T-cell (primary cell): ENCODE measurements around the gene GNA15. TPM values are rescaled to one million over a fixed set of nuclear protein-coding genes. Genes with fewer than 3 reads are reported as not detected.

ENCODE experiments used
- ATAC-seq, 4 experiments: fragments of 200-7000 bp in 3 of 4; fragments of 150-1000 bp in 1 of 4; cut with Tn5 transposase; replicated peaks in 1 of 4; 1 replicate in 3 of 4; 2 replicates in 1 of 4; pipeline ENCODE4 v1.10.0; 2021; ENCODE audit warnings: moderate library complexity in 3 of 4, mild to moderate bottlenecking in 2 of 4, moderate number of reproducible peaks in 1 of 4
- CTCF ChIA-PET, 2 donors: fragments of 300-600 bp; sonication (Branson Sonifier 250); formaldehyde crosslinking; loops; one replicate each; lab custom pipeline; 2022; ENCODE audit warnings: antibody characterized with exemption in 2 of 2; lab: Charles Lee
- POLR2A ChIA-PET, 2 donors: fragments of 300-600 bp; sonication (Branson Sonifier 250); formaldehyde crosslinking; loops; one replicate each; lab custom pipeline; 2022; ENCODE audit warnings: antibody characterized with exemption in 2 of 2; lab: Charles Lee
- DNase-seq, 35 experiments: peaks; one replicate each; pipeline versions ENCODE4 v3.0.0 to v3.0.0-alpha.2; 2013 to 2023
- H3K27ac ChIP-seq: one replicate; pipeline ENCODE4 v1.5.1; 2013; ENCODE audit warnings: low read length
- H3K27me3 ChIP-seq, 2 experiments: replicated peaks in 1 of 2; 1 replicate in 1 of 2; 2 replicates in 1 of 2; pipeline versions ENCODE4 v1.6.1 to v1.7.0; 2013; ENCODE audit warnings: low read length in 1 of 2, mixed read lengths in 1 of 2; ENCODE audit not compliant: control insufficient read depth in 2 of 2, insufficient read depth in 2 of 2; ENCODE audit errors: extremely low read depth in 1 of 2
- H3K36me3 ChIP-seq, 2 donors: 1 replicate in 1 of 2; 2 replicates in 1 of 2; pipeline versions ENCODE4 v1.6.1 to v1.7.0; 2013; ENCODE audit warnings: low read length in 1 of 2; ENCODE audit not compliant: control insufficient read depth in 2 of 2, insufficient read depth in 1 of 2; ENCODE audit errors: extremely low read depth in 1 of 2
- H3K4me1 ChIP-seq, 2 experiments: 1 replicate in 1 of 2; 2 replicates in 1 of 2; pipeline versions ENCODE4 v1.6.1 to v1.7.0; 2013; ENCODE audit warnings: low read length in 2 of 2, mixed read lengths in 1 of 2; ENCODE audit not compliant: insufficient read depth in 2 of 2, control insufficient read depth in 1 of 2; ENCODE audit errors: extremely low read depth in 1 of 2
- H3K4me3 ChIP-seq, 2 donors: 1 replicate in 1 of 2; 2 replicates in 1 of 2; pipeline versions ENCODE4 v1.5.1 to v1.7.0; 2013; ENCODE audit warnings: mild to moderate bottlenecking in 2 of 2, low read length in 1 of 2, moderate library complexity in 1 of 2; ENCODE audit not compliant: control insufficient read depth in 1 of 2; ENCODE audit errors: extremely low read depth in 1 of 2
- H3K9me3 ChIP-seq: 2 replicates; pipeline ENCODE4 v1.7.0; 2013
- H3K27ac Mint-ChIP-seq, 2 donors: one replicate each; pipeline ENCODE4 v1.8.0; 2020 to 2021; ENCODE audit warnings: mild to moderate bottlenecking in 2 of 2, mixed read lengths in 2 of 2
- H3K27me3 Mint-ChIP-seq, 2 donors: one replicate each; pipeline ENCODE4 v1.8.0; 2021 to 2022; ENCODE audit warnings: mixed read lengths in 2 of 2
- H3K36me3 Mint-ChIP-seq: one replicate; pipeline ENCODE4 v1.8.0; 2021; ENCODE audit warnings: mixed read lengths
- H3K4me1 Mint-ChIP-seq, 3 donors: one replicate each; pipeline ENCODE4 v1.8.0; 2020 to 2022; ENCODE audit warnings: mixed read lengths in 3 of 3, mild to moderate bottlenecking in 1 of 3
- H3K4me3 Mint-ChIP-seq, 3 donors: one replicate each; pipeline ENCODE4 v1.8.0; 2020 to 2022; ENCODE audit warnings: mild to moderate bottlenecking in 3 of 3, mixed read lengths in 3 of 3, moderate library complexity in 3 of 3
- H3K9me3 Mint-ChIP-seq, 3 donors: one replicate each; pipeline ENCODE4 v1.8.0; 2020 to 2022; ENCODE audit warnings: mixed read lengths in 3 of 3
- WGBS: methylation state at CpG from one replicate; pipeline ENCODE4 v1.1.5; 2013; ENCODE audit warnings: missing lambda C conversion rate; ENCODE audit not compliant: insufficient coverage; 5-methylcytosine and 5-hydroxymethylcytosine counted together
- total RNA-seq, 35 experiments: library from RNA in 6 of 35; stranded (reverse) in 6 of 35; fragments of 120-200 nt in 1 of 35; gene quantifications; one replicate each; pipeline versions ENCODE4 v1.2.1 to v1.2.4 and lab custom pipeline; 2013 to 2026

The GNA15 gene
- total RNA-seq, 5 donors from 2014 or later (not counting 1 experiment from before 2014, with no cell fraction given), result 1.8 to 13.2 (median 2.8) TPM

GRCh38 chr19:3194106-3195087, 58.6 kb downstream of the GNA15 start:
- peaks cover 0 to 32% of the 10 kb centered on the region in 2 donors for H3K36me3 ChIP-seq
- ATAC-seq, result no peak
- peaks cover 0 to 6% (median 5%) of the 10 kb centered on the region in 3 donors for H3K4me1 Mint-ChIP-seq
- no peaks in the 10 kb centered on the region for H3K9me3 ChIP-seq
- DNase-seq, result no peak
- no peak overlapping the region for H3K4me3 ChIP-seq
- H3K27ac ChIP-seq, result no peak overlapping the region
- POLR2A ChIA-PET, result no interaction called here
- H3K4me1 ChIP-seq, result peaks cover 0 to 12% of the 10 kb centered on the region in 2 experiments
- H3K27ac Mint-ChIP-seq, result no peak overlapping the region
- no peaks in the 10 kb centered on the region for H3K27me3 Mint-ChIP-seq
- CTCF ChIA-PET, result no interaction called here
- peaks cover 17% of the 10 kb centered on the region for H3K36me3 Mint-ChIP-seq
- H3K4me3 Mint-ChIP-seq, result no peak overlapping the region
- no peaks in the 10 kb centered on the region for H3K9me3 Mint-ChIP-seq
- H3K27me3 ChIP-seq, result no peaks in the 10 kb centered on the region
- 94% methylated on average over 10 of the region's 17 CpGs for WGBS

- H3K4me3 ChIP-seq, result no peak overlapping the region
- peaks cover 0 to 35% of the 10 kb centered on the region in 2 donors for H3K36me3 ChIP-seq
- H3K27ac Mint-ChIP-seq, result no peak overlapping the region
- POLR2A ChIA-PET, result no interaction called here
- no peaks in the 10 kb centered on the region for H3K4me1 Mint-ChIP-seq
- H3K9me3 ChIP-seq, result no peaks in the 10 kb centered on the region
- ATAC-seq (no peak), DNase-seq (no peak)
- H3K27me3 Mint-ChIP-seq, result no peaks in the 10 kb centered on the region
- 94% methylated on average over 36 of the region's 42 CpGs for WGBS
- H3K36me3 Mint-ChIP-seq, result peaks cover 14% of the 10 kb centered on the region
- CTCF ChIA-PET, result no interaction called here
- H3K27ac ChIP-seq, result no peak overlapping the region
- H3K4me3 Mint-ChIP-seq, result no peak overlapping the region
- H3K4me1 ChIP-seq, result no peaks in the 10 kb centered on the region
- no peaks in the 10 kb centered on the region for H3K27me3 ChIP-seq
- no peaks in the 10 kb centered on the region for H3K9me3 Mint-ChIP-seq
Measured at GRCh38 chr19:3196064-3196932, 60.5 kb downstream of the GNA15 start.

GRCh38 chr19:3196933-3197205, 61.0 kb downstream of the GNA15 start:
- H3K36me3 ChIP-seq, result peaks cover 0 to 33% of the 10 kb centered on the region in 2 donors
- H3K9me3 Mint-ChIP-seq, result no peaks in the 10 kb centered on the region
- no peaks in the 10 kb centered on the region for H3K27me3 Mint-ChIP-seq
- ATAC-seq (no peak), DNase-seq (no peak)
- H3K4me3 Mint-ChIP-seq, result no peak overlapping the region
- H3K4me1 Mint-ChIP-seq, result no peaks in the 10 kb centered on the region
- H3K4me1 ChIP-seq, result no peaks in the 10 kb centered on the region
- H3K9me3 ChIP-seq, result no peaks in the 10 kb centered on the region
- no peaks in the 10 kb centered on the region for H3K27me3 ChIP-seq
- H3K36me3 Mint-ChIP-seq, result peaks cover 14% of the 10 kb centered on the region
- POLR2A ChIA-PET, result no interaction called here
- CTCF ChIA-PET, result no interaction called here
- no peak overlapping the region for H3K27ac ChIP-seq
- 98% methylated on average over 14 of the region's 14 CpGs for WGBS
- H3K27ac Mint-ChIP-seq, result no peak overlapping the region
- no peak overlapping the region for H3K4me3 ChIP-seq

- H3K27me3 ChIP-seq, result no peaks in the 10 kb centered on the region
- no peaks in the 10 kb centered on the region for H3K9me3 ChIP-seq
- CTCF ChIA-PET, result interaction anchor here in 1 of 2 donors (0.6 kb wide), 1 partner anchor 10 kb away, joined by 3 read pairs; no protein-coding TSS in a partner anchor
- no peak overlapping the region for H3K27ac ChIP-seq
- DNase-seq, result no peak
- H3K9me3 Mint-ChIP-seq, result no peaks in the 10 kb centered on the region
- H3K4me3 ChIP-seq, result no peak overlapping the region
- no peaks in the 10 kb centered on the region for H3K4me1 Mint-ChIP-seq
- no peak for ATAC-seq
- no peaks in the 10 kb centered on the region for H3K4me1 ChIP-seq
- peaks cover 0 to 29% of the 10 kb centered on the region in 2 donors for H3K36me3 ChIP-seq
- H3K27ac Mint-ChIP-seq, result no peak overlapping the region
- POLR2A ChIA-PET, result interaction anchor here in 1 of 2 donors (0.6 kb wide), 1 partner anchor 251 kb away, joined by 7 read pairs; no protein-coding TSS in a partner anchor
- peaks cover 10% of the 10 kb centered on the region for H3K36me3 Mint-ChIP-seq
- no peaks in the 10 kb centered on the region for H3K27me3 Mint-ChIP-seq
- WGBS, result 97% methylated on average over 38 of the region's 43 CpGs
- no peak overlapping the region for H3K4me3 Mint-ChIP-seq
Measured at GRCh38 chr19:3198901-3199700, 63.3 kb downstream of the GNA15 start.

GRCh38 chr19:3201072-3201700, 65.4 kb downstream of the GNA15 start:
- WGBS, result 94% methylated on average over 37 of the region's 39 CpGs
- H3K36me3 Mint-ChIP-seq, result no peaks in the 10 kb centered on the region
- no peak overlapping the region for H3K27ac ChIP-seq
- DNase-seq (no peak), ATAC-seq (no peak)
- no peak overlapping the region for H3K4me3 ChIP-seq
- no peaks in the 10 kb centered on the region for H3K27me3 ChIP-seq
- H3K4me3 Mint-ChIP-seq, result no peak overlapping the region
- H3K9me3 Mint-ChIP-seq, result no peaks in the 10 kb centered on the region
- H3K4me1 ChIP-seq, result no peaks in the 10 kb centered on the region
- H3K4me1 Mint-ChIP-seq, result no peaks in the 10 kb centered on the region
- ChIA-PET POLR2A (no interaction called here), CTCF (no interaction called here)
- no peak overlapping the region for H3K27ac Mint-ChIP-seq
- no peaks in the 10 kb centered on the region for H3K27me3 Mint-ChIP-seq
- no peaks in the 10 kb centered on the region for H3K9me3 ChIP-seq
- peaks cover 0 to 35% of the 10 kb centered on the region in 2 donors for H3K36me3 ChIP-seq
